ENCODE measurements around the gene FAM25G. TPM values are rescaled to one million over a fixed set of nuclear protein-coding genes. Genes with fewer than 3 reads are reported as not detected.

Gene FAM25G
- total RNA-seq, 1 experiment from 2014 or later = not detected

DNA sequence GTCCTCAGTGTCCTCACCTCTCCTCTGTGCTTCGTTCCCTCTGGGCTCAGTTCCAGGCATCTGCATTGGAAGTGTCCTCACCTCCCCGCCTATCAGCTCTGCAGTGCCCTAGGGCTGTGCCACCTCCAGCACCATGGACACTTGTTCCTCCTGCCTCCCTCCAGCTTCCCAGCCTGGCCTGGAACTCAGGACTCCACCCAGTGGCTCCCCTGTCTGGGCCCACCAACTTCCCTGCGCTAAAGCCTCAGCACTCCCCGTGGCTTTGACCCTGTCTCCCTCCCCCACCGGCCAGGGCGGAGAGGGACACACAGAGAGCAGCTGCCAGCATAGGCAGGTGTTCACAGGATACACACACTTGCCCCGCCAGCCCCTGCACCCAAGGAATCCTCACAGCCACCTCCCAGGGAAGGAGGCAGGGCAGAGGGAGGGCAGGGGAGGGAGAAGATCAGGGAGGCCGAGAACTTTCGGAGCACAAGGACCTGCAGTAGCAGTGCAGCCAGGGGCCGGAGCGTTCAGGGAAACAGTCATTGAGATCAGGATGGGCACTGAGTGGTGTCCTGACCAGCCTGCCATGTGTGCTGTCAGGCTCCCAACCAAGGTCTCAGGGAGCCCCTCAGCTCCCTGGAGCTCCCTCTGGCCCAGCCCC is 38.9 kb downstream of the FAM25G start:
- in situ Hi-C loops (cut with HindIII; ENCODE audit: low pct_unique_long_range_greater_than_20kb, low sequenced_read_pairs) = no loop called here
- no peak for DNase-seq (ENCODE audit: low read depth, low spot score)
- H3K27ac ChIP-seq (ENCODE audit: low read length) = no peak overlapping the region
- no TSS peak for BruUV-seq (replicated peaks)
- ChIA-PET POLR2A (no interaction called here), CTCF (no interaction called here)
- no peaks in the 10 kb centered on the region for H3K36me3 ChIP-seq (ENCODE audit: control insufficient read depth, insufficient read depth, low read length)
- intact Hi-C loops (cut with micrococcal nuclease; ENCODE audit: unreplicated experiment) = no loop called here
- no peak for TF ChIP-seq SIN3A (IDR thresholded peaks at IDR 0.05; ENCODE audit: borderline replicate concordance, insufficient read depth, low read depth, low read length)
- TF ChIP-seq, protein P1, sequence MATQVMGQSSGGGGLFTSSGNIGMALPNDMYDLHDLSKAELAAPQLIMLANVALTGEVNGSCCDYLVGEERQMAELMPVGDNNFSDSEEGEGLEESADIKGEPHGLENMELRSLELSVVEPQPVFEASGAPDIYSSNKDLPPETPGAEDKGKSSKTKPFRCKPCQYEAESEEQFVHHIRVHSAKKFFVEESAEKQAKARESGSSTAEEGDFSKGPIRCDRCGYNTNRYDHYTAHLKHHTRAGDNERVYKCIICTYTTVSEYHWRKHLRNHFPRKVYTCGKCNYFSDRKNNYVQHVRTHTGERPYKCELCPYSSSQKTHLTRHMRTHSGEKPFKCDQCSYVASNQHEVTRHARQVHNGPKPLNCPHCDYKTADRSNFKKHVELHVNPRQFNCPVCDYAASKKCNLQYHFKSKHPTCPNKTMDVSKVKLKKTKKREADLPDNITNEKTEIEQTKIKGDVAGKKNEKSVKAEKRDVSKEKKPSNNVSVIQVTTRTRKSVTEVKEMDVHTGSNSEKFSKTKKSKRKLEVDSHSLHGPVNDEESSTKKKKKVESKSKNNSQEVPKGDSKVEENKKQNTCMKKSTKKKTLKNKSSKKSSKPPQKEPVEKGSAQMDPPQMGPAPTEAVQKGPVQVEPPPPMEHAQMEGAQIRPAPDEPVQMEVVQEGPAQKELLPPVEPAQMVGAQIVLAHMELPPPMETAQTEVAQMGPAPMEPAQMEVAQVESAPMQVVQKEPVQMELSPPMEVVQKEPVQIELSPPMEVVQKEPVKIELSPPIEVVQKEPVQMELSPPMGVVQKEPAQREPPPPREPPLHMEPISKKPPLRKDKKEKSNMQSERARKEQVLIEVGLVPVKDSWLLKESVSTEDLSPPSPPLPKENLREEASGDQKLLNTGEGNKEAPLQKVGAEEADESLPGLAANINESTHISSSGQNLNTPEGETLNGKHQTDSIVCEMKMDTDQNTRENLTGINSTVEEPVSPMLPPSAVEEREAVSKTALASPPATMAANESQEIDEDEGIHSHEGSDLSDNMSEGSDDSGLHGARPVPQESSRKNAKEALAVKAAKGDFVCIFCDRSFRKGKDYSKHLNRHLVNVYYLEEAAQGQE (IDR thresholded peaks at IDR 0.05; ENCODE audit: insufficient read depth in 1 of 2, low read depth in 2 of 2, low read length in 1 of 2) = no peak
- TF ChIP-seq, protein P2, sequence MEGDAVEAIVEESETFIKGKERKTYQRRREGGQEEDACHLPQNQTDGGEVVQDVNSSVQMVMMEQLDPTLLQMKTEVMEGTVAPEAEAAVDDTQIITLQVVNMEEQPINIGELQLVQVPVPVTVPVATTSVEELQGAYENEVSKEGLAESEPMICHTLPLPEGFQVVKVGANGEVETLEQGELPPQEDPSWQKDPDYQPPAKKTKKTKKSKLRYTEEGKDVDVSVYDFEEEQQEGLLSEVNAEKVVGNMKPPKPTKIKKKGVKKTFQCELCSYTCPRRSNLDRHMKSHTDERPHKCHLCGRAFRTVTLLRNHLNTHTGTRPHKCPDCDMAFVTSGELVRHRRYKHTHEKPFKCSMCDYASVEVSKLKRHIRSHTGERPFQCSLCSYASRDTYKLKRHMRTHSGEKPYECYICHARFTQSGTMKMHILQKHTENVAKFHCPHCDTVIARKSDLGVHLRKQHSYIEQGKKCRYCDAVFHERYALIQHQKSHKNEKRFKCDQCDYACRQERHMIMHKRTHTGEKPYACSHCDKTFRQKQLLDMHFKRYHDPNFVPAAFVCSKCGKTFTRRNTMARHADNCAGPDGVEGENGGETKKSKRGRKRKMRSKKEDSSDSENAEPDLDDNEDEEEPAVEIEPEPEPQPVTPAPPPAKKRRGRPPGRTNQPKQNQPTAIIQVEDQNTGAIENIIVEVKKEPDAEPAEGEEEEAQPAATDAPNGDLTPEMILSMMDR (IDR thresholded peaks at IDR 0.05) = no peak
- TF ChIP-seq POLR2AphosphoS5 (IDR thresholded peaks at IDR 0.05; ENCODE audit: low read depth, low read length) = no peak
- TF ChIP-seq TCF7L2 (IDR thresholded peaks at IDR 0.05; ENCODE audit: low read depth, low read length) = no peak
- no peaks in the 10 kb centered on the region for H3K9me3 ChIP-seq (ENCODE audit: control insufficient read depth, insufficient read depth, low read depth, low read length)
- ATAC-seq = peak; percentile 17; the same call in 1 of the 2 replicates
- no peak overlapping the region for H3K4me3 ChIP-seq (ENCODE audit: low read depth in 2 of 2, low read length in 2 of 2)
- H3K27me3 ChIP-seq (ENCODE audit: control insufficient read depth, insufficient read depth, low read length) = no peaks in the 10 kb centered on the region
- 0 out of 2 replicates have a peak, but pooled peaks cover 3% of the 10 kb centered on the region for H3K4me1 ChIP-seq (ENCODE audit: control insufficient read depth, insufficient read depth, low read length)

DNA sequence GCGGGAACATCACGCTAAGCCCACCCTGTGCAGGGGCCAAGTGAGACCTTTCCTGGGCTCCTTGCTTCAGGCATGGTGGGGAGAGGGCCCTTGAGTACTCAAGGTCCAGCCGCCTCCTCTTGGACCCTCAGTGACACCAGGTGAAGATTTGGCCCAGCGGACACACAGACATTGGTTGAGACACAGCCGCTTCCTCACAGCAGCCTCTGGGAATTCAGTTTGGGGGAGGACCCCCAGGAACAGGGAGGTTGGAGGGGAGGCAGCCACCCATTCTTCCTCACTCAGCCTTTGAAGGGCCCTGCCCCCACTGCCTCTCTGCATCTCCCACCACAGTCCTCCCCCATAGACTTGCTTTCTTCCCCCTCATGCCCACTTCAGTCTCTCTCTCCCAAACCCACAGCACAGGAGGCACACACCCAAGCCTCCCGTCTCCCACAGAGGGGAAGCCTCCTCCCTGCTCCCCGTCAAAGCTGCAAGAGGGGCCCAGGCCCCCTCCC is 39.5 kb downstream of the FAM25G start:
- in situ Hi-C loops (cut with HindIII; ENCODE audit: low pct_unique_long_range_greater_than_20kb, low sequenced_read_pairs) = no loop called here
- CTCF ChIA-PET = no interaction called here
- Histone ChIP-seq H3K4me3 (ENCODE audit: low read depth in 2 of 2, low read length in 2 of 2) (no peak overlapping the region), H3K27me3 (ENCODE audit: control insufficient read depth, insufficient read depth, low read length) (no peaks in the 10 kb centered on the region), H3K4me1 (ENCODE audit: control insufficient read depth, insufficient read depth, low read length) (0 out of 2 replicates have a peak, but pooled peaks cover 3% of the 10 kb centered on the region), H3K9me3 (ENCODE audit: control insufficient read depth, insufficient read depth, low read depth, low read length) (no peaks in the 10 kb centered on the region), H3K36me3 (ENCODE audit: control insufficient read depth, insufficient read depth, low read length) (no peaks in the 10 kb centered on the region), H3K27ac (ENCODE audit: low read length) (no peak overlapping the region)
- POLR2A ChIA-PET = no interaction called here
- DNase-seq (ENCODE audit: low read depth, low spot score) (no peak), ATAC-seq (no peak)
- no TSS peak for BruUV-seq (replicated peaks)
- intact Hi-C loops (cut with micrococcal nuclease; ENCODE audit: unreplicated experiment) = no loop called here
- TF ChIP-seq, protein P2 (IDR thresholded peaks at IDR 0.05) = no peak
- TF ChIP-seq POLR2AphosphoS5 (IDR thresholded peaks at IDR 0.05; ENCODE audit: low read depth, low read length) (no peak), SIN3A (IDR thresholded peaks at IDR 0.05; ENCODE audit: borderline replicate concordance, insufficient read depth, low read depth, low read length) (no peak), TCF7L2 (IDR thresholded peaks at IDR 0.05; ENCODE audit: low read depth, low read length) (no peak)
- TF ChIP-seq, protein P1 (IDR thresholded peaks at IDR 0.05; ENCODE audit: insufficient read depth in 1 of 2, low read depth in 2 of 2, low read length in 1 of 2) = no peak
